ENCODE results near the gene CDKL4. TPM values are rescaled to one million over a fixed set of nuclear protein-coding genes. Genes with fewer than 3 reads are reported as not detected.

Gene CDKL4
- polyA plus RNA-seq, 2 donors = not detected

- H3K9me3 ChIP-seq (ENCODE audit: control insufficient read depth in 2 of 2, insufficient read depth in 1 of 2, low read depth in 1 of 2, low read length in 1 of 2) = no peaks in the 10 kb centered on the region
- no peaks in the 10 kb centered on the region for H3K4me1 ChIP-seq (ENCODE audit: control insufficient read depth in 2 of 2, insufficient read depth in 2 of 2, low read length in 1 of 2)
- no peaks in the 10 kb centered on the region for H3K27me3 ChIP-seq (ENCODE audit: control insufficient read depth in 1 of 2, insufficient read depth in 2 of 2, low read length in 2 of 2)
- H3K4me3 ChIP-seq (ENCODE audit: low read depth in 1 of 2, low read length in 2 of 2) = no peak overlapping the region
- H3K27ac ChIP-seq (ENCODE audit: low read depth in 2 of 2, low read length in 1 of 2) = no peak overlapping the region
- WGBS, 2 donors = 43 to 61% methylated on average over 1 of the region's 1 CpG
- H3K36me3 ChIP-seq (ENCODE audit: control insufficient read depth in 2 of 2, insufficient read depth in 2 of 2, low read length in 1 of 2) = no peaks in the 10 kb centered on the region
Measured at GRCh38 chr2:39127973-39128372, 115.8 kb downstream of the CDKL4 start.

Other genes with a start within 250 kb of the CDKL4 start
- 1 to 10 TPM; 5.5 to 5.8 TPM for gene SOS1, start 122.9 kb downstream of the CDKL4 start, polyA plus RNA-seq
- gene MAP4K3, start 193.3 kb upstream of the CDKL4 start, polyA plus RNA-seq = 1 to 10 TPM; 7.0 to 8.1 TPM

Data from esophagus (tissue), 2 donors.